GM18498 (cell line): ENCODE measurements around the gene MRPS6.

Experiments used
- ATAC-seq: cut with Tn5 transposase; IDR thresholded peaks from one replicate; pipeline ENCODE4 v1.9.1; 2021; ENCODE audit warnings: mild to moderate bottlenecking, moderate library complexity; ENCODE audit not compliant: unreplicated experiment

Gene MRPS6

GRCh38 chr21:34097442-34097841 lies 24.1 kb downstream of the MRPS6 start:
- no peak for ATAC-seq

DNA sequence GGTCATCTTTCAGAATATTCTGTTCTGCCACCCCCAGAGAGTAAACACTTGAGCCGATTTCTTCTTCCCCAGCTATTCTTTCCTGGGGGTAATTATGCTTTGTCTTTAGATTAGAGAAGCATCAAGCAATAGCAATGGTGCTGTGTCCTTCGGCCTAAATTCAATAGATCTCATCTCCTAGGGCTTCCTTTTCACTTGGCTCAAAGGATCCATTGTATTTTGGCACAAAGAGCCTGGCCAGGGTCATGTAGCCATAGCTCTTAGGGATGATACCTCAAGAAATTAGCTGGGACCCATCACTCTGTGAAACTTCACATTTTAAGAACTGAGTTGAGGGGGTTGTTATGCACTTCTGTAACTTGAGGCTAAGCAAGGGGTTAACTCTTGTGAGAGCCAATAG lies 27.0 kb downstream of the MRPS6 start:
- no peak for ATAC-seq

DNA sequence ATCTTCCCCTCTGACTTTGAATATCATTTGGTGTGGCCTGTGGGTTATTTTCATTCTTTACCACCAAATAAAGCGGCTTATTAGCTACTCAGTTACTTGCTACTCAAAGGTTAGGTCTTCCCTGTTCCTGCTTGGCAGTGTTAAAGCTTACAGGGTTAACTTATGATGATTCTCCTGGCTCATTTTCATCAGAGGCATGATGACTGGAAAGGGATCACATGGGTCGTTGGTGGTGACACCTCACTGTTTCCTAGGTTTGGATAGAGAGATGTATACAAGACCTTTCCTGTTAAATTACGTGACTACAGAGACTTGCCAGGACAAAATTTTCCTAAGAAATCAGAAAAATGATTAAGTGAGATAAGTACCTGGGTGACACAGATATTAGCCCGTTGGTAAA lies 27.4 kb downstream of the MRPS6 start:
- ATAC-seq, result no peak

DNA sequence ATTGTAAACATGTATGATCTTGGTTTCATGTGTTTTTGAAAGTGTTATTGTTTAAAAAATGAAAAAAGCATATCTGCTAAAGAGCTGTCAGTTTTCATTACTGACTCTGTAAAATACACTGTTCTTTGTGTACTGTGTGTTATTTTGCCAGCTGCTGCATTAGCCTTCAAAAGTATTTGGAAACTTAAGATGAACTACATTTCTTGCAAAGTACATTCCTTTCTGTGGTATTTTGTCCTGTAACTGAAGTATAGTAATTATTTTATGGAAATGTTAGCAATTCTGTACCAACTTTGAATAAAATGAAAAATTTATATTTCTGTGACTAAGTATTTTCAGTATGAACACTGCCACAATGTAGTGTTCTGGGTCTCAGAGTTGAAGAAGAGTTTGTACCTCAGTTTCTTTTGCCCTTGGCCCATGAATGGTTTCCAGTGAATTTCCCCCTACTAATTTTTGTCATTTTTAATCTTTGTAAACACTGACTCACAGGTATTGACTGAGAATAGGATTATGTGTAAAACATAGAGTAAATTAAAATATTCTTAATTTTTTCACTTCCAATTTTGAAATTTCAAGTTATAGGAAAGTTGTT lies 32.7 kb downstream of the MRPS6 start:
- no peak for ATAC-seq

- ATAC-seq, result no peak
Measured at GRCh38 chr21:34107606-34108005, 34.2 kb downstream of the MRPS6 start.

GRCh38 chr21:34109075-34109474 lies 35.7 kb downstream of the MRPS6 start:
- no peak for ATAC-seq

DNA sequence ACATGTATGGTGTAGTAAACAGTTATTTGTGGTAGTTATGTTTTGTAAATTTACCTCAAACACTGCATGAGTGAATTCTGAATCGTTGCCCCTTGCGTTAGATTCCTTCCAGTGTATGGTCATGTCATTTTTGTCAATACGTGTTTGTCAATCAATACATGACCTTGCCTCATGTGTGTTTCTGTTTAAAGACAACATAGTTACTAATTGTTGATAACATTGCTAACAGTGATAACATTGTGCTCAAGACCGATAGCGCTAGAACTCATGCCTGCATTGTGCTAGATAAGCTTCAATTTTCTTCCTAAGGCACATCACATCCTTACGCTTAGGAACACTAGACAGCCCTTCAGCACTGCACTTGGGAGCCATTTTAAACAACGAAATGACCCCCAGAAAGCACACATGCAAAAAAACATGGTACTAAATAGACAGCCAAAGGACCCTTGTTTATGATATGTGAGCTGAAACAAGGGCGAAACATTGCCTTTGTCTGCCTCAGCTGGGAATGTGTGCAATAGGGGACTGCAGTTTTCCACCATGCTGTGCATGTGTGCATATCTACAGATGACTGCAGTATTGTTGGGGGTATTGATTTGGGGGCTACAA lies 37.3 kb downstream of the MRPS6 start:
- ATAC-seq, result no peak

GRCh38 chr21:34112316-34113033 lies 39.1 kb downstream of the MRPS6 start:
- no peak for ATAC-seq

DNA sequence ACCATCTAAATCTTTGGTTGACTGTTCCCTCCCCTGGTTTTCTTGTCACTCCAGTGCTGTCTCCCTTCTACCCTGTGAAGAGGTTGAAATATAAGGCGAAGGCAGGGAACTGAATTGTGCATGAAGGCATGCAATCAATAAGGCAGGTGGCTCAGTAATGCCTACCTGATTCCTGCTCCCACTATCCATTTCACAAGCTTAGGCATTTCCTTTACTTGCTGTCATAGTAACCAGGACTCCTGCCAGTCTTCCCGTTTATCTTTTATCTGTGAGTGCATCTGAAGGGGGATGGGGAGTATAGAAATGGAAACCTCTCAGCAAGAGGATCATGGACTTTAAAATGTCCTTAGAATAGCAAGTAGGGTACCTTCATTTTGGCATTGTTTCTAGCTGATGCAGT lies 40.5 kb downstream of the MRPS6 start:
- ATAC-seq, result no peak

- ATAC-seq, result no peak
Measured at GRCh38 chr21:34115160-34115559, 41.8 kb downstream of the MRPS6 start.

GRCh38 chr21:34116569-34116968 lies 43.2 kb downstream of the MRPS6 start:
- ATAC-seq, result no peak

DNA sequence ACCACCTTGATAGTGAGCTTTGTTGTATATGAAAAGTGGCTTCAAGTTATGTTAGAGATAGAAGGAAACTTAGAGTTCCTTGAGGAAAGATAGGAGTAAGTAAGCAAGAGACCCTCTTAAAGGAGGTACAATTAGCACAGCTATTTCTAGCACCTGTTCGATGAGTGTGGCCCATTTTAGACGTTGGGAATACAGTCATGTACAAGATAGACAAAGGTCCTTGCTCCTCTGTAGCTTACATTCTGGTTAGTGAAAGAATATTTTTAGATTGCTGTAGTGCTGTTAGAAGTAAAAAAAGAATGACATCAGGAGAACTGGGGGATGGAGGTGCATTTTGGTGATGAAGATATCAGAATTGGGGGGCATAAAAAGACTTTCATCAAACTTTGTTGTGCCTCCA lies 47.5 kb downstream of the MRPS6 start:
- ATAC-seq, result no peak

DNA sequence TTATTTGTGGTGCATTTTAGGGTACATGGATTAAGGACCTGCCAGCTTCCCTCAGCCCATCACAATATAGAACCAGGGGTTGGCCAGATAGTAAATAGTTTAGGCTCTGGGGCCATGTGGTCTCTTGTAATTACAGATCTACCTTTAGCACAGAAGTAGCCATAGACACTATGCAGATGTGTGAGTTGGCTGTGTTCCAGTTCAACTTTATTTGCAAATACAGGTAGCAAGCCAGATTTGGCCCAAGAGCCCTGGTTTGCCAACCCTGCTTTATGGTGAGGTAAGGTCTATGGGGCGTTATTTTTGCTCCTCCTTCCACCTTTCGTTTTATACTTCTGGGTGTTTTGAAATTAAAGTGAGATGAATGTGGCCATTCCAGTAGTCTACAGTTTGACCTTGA lies 48.7 kb downstream of the MRPS6 start:
- ATAC-seq, result no peak

DNA sequence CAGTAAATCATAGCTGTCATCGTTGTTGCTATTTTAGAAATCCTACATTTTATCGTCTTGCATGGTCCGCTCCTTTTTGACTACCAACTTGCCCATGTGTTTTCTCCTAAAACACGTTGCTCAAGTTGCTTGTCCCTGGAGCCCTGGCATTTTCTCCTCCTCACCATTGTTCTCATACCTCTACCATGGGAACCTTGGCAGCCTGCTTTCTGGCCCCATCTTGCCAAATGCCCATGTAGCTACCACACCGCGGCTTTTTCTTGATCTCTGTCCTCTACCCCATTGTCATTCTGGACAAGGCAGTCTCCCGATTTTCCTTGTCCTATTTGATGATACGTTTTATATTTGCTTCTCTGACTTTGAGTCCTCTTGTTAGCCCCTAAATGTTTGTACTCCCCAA lies 50.2 kb downstream of the MRPS6 start:
- ATAC-seq, result no peak

GRCh38 chr21:34126269-34126668 lies 52.9 kb downstream of the MRPS6 start:
- no peak for ATAC-seq

GRCh38 chr21:34126691-34127090 lies 53.3 kb downstream of the MRPS6 start:
- ATAC-seq, result no peak

DNA sequence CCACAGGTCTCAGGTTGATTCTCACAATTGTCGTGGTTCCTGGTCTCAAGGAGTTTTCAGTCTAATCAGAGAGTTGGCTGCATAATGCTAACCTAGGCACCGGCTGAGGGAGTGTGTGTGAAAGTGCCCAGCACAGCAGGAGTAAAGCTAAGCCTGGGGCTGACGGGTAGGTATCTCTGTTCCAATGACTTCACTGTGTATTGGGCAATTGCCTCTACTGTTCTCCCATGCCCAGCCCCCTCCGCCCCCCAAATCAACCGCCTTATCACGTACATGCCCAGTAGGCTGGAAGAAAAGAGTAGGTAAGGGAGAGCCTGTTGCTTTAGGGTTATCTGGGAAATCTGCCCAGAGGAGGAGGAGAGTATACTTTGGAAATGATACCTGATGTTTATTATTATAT lies 54.7 kb downstream of the MRPS6 start:
- ATAC-seq, result no peak

- no peak for ATAC-seq
Measured at GRCh38 chr21:34128674-34129038, 55.3 kb downstream of the MRPS6 start.

- ATAC-seq, result no peak
Measured at GRCh38 chr21:34129039-34129891, 55.9 kb downstream of the MRPS6 start.

DNA sequence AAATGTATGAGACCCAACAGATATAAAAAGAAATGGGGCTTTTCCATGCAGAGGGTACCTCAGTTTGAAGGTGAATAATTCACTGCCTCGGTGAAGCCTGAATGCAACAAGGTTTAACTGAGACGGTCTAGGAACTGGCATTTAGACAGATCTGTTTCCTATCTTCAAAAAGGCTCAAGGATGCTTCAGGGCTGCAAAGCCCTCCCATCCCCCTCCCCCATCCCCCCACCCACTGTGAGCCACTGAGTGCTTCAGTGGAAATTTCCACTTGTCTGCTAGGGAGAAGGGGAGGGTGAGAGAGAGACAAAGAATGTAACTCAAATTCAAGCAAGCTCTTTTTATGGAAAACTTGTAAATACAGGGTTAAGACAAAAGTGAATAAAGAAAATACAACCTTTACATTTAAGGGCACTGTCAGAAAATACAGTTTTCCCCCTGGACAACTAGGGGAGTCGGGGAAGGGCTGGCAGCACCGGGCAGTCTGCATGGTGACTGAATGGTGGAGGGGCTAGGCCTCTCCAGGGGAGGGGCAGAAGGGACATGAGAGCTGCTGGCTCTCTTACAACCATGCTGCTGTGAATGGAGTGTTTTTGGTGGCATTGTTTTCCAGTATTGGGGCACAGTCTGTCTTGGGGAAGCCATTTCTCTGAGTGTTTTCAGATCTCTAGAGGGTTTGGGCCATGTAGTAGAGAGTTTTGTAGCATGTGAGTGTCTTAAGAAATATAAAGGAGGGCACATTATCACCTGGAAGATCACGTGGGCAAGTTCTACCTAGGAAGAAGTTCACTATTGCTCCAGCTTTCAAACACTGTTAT lies 56.7 kb downstream of the MRPS6 start:
- ATAC-seq, result no peak

GRCh38 chr21:34130716-34130985 lies 57.3 kb downstream of the MRPS6 start:
- ATAC-seq, result no peak
